Brain microvascular endothelial cell (primary cell): ENCODE results near the gene ARFRP1.

Experiments
- DNase-seq: peaks from one replicate; pipeline ENCODE4 v3.0.0-alpha.2; 2020
- H3K27ac ChIP-seq: fragments of 250-450 bp; sonication (Bioruptor Pico); 2 replicates; pipeline ENCODE4 v1.5.1; 2020; ENCODE audit warnings: mild to moderate bottlenecking, moderate library complexity
- H3K27me3 ChIP-seq: fragments of 250-450 bp; sonication (Bioruptor Pico); replicated peaks from 2 replicates; pipeline ENCODE4 v1.5.1; 2020; ENCODE audit warnings: mild to moderate bottlenecking
- H3K36me3 ChIP-seq: fragments of 250-450 bp; sonication (Bioruptor Pico); replicated peaks from 2 replicates; pipeline ENCODE4 v1.5.1; 2020; ENCODE audit warnings: mild to moderate bottlenecking
- H3K4me3 ChIP-seq: 2 replicates; pipeline ENCODE4 v1.5.1; 2011; ENCODE audit warnings: low read depth, mild to moderate bottlenecking, control low read depth, low read length, moderate library complexity
- CTCF ChIP-seq: IDR thresholded peaks from 2 replicates; pipeline ENCODE4 v1.5.1; 2011; ENCODE audit warnings: low read depth, mild to moderate bottlenecking, moderate library complexity, low read length, control low read depth, inconsistent platforms; ENCODE audit errors: missing control alignments
- in situ Hi-C: cut with HindIII; loops from 2 replicates; pipeline ENCODE4 v1.10.0; 2017; ENCODE audit warnings: low sequenced_read_pairs, low pct_ligation_motif_present

Gene ARFRP1

GRCh38 chr20:63744574-63745423 is 37.0 kb upstream of the ARFRP1 start:
- H3K27me3 ChIP-seq: no peaks in the 10 kb centered on the region
- peaks cover 15% of the 10 kb centered on the region for H3K36me3 ChIP-seq
- in situ Hi-C loops: no loop called here
- no peak overlapping the region for H3K27ac ChIP-seq
- H3K4me3 ChIP-seq: no peak overlapping the region
- no peak for TF ChIP-seq CTCF
- DNase-seq: no peak

- in situ Hi-C loops: no loop called here
- DNase-seq: no peak
- TF ChIP-seq CTCF: no peak
- no peak overlapping the region for H3K4me3 ChIP-seq
- no peak overlapping the region for H3K27ac ChIP-seq
- no peaks in the 10 kb centered on the region for H3K27me3 ChIP-seq
- H3K36me3 ChIP-seq: peaks cover 15% of the 10 kb centered on the region
Observed at GRCh38 chr20:63744158-63744557, 36.4 kb upstream of the ARFRP1 start.

GRCh38 chr20:63743210-63743970 is 35.6 kb upstream of the ARFRP1 start:
- Histone ChIP-seq H3K4me3 (no peak overlapping the region), H3K27me3 (no peaks in the 10 kb centered on the region), H3K27ac (no peak overlapping the region), H3K36me3 (peaks cover 15% of the 10 kb centered on the region)
- TF ChIP-seq CTCF: no peak
- DNase-seq: no peak
- in situ Hi-C loops: no loop called here

- Histone ChIP-seq H3K27me3 (no peaks in the 10 kb centered on the region), H3K4me3 (no peak overlapping the region), H3K36me3 (peaks cover 15% of the 10 kb centered on the region), H3K27ac (no peak overlapping the region)
- in situ Hi-C loops: no loop called here
- DNase-seq: no peak
- no peak for TF ChIP-seq CTCF
Observed at GRCh38 chr20:63742381-63743024, 34.7 kb upstream of the ARFRP1 start.

GRCh38 chr20:63741676-63742380 is 34.1 kb upstream of the ARFRP1 start:
- Histone ChIP-seq H3K27me3 (no peaks in the 10 kb centered on the region), H3K36me3 (peaks cover 15% of the 10 kb centered on the region), H3K27ac (no peak overlapping the region), H3K4me3 (no peak overlapping the region)
- TF ChIP-seq CTCF: no peak
- in situ Hi-C loops: no loop called here
- no peak for DNase-seq
